VCaP (cell line): ENCODE data around the gene IFITM1.

Experiments
- H3K27ac ChIP-seq: fragments of 450-650 bp; 2 replicates; pipeline ENCODE4 v1.5.1; 2017
- TF ChIP-seq, protein P1 (sequence below): fragments of 450-650 bp; conservative IDR thresholded peaks from 2 replicates; pipeline ENCODE4 v1.5.1; 2017; ENCODE audit warnings: mild to moderate bottlenecking, moderate library complexity

The IFITM1 gene

DNA sequence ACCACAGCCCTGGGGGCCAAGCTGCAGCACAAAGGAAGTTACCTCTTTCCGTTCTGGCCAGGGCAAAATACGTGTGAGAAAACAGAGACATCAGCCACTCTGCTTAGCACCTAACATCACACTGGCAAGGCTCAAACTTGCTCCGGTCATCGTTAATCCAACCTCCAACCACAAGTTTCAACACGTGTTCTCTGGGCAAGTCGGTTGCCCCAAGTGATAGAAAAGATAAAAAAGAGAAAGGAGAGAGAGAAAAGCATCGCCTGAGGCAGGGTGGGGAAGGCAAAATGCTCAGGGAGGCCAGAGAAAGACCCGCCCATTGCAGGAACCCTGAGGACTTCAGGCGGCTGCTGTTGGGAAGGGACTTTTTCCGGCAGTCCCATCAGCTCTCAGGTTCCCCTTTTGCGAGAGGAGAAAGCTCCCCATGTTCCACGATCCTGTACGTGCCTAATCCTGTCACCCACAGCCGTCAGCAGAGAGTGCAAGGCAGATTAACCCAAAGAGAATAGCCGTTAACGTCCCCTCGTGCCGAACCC is 36.9 kb downstream of the IFITM1 start:
- TF ChIP-seq, protein P1, sequence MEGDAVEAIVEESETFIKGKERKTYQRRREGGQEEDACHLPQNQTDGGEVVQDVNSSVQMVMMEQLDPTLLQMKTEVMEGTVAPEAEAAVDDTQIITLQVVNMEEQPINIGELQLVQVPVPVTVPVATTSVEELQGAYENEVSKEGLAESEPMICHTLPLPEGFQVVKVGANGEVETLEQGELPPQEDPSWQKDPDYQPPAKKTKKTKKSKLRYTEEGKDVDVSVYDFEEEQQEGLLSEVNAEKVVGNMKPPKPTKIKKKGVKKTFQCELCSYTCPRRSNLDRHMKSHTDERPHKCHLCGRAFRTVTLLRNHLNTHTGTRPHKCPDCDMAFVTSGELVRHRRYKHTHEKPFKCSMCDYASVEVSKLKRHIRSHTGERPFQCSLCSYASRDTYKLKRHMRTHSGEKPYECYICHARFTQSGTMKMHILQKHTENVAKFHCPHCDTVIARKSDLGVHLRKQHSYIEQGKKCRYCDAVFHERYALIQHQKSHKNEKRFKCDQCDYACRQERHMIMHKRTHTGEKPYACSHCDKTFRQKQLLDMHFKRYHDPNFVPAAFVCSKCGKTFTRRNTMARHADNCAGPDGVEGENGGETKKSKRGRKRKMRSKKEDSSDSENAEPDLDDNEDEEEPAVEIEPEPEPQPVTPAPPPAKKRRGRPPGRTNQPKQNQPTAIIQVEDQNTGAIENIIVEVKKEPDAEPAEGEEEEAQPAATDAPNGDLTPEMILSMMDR, result no peak
- H3K27ac ChIP-seq, result no peak overlapping the region

DNA sequence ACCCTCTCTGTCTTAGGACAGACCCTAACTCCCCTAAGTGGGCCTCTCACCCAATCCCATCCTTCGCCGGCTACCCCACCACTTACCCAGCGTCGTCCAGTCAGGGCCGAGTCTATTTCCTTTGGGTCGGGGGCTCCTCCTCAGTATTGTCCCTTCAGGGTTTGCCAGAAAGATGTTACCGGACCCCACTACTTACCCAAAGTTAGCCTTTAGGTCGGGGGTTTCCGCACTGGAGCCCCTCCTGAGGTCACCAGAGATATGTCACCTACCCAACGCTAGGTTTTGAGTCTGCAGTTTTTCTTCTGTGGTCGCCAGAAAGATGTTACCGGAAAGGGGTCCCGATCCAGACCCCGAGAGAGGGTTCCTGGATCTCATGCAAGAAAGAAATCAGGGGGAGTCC is 37.6 kb downstream of the IFITM1 start:
- TF ChIP-seq, protein P1, result no peak
- no peak overlapping the region for H3K27ac ChIP-seq

DNA sequence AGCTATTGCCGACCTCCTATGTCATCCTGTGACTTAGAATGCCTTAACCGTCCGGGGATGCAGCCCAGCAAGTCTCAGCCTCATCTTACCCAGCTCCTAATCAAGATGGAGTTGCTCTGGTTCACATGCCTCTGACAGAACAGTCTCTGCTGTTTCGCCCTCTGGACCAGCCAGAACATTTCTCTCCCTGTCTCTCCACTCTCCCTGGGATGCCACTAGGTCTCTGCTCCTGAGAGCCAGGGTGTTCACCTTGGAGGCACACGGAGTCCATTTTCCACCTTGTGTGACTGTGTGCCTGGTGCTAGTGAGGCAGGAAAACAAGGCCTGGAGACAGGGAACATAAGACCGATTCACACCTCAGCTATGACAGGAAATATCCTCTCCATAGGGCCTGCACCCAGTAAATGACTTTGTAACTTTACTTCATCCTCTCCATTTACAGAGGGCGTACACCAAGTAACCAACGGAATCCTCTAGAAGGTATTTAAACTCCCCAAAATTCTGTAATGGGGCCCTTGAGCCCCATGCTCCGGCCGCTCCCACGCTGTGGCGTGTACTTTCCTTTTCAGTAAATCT is 38.7 kb downstream of the IFITM1 start:
- H3K27ac ChIP-seq, result no peak overlapping the region
- TF ChIP-seq, protein P1, result no peak

DNA sequence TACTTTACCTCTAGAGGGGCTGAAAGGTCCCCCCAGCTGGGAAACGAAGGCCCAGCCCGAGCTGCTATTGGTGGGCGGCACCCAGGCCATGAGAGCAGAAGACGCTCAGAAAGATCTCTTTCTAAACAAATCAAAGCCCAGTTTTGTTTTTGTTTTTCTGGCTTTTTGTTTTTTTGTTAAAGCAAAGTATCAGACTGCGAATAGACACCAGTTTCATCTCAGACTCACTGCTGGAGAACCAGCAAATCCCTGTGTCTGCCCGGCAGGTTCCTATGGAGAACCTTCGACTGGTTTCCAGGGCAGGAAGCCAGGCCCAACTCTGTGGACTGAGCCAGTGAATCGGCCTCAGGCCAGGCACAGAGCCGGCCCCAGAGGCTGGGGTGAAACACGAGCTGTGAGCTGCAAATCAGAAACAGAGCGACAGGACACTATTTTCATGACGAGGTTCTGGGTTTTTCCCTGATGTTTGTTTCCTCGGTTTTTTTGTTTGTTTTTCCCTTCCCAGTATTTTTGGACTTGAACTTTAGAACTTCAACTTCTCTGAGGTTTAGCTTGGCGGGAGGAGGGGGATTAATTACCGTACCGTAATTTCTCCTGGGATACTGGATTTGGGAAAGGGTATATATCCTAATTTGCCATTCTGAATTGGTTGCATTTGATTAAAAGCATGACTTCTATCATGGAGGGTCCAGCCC is 39.5 kb downstream of the IFITM1 start:
- H3K27ac ChIP-seq, result no peak overlapping the region
- TF ChIP-seq, protein P1, result no peak

DNA sequence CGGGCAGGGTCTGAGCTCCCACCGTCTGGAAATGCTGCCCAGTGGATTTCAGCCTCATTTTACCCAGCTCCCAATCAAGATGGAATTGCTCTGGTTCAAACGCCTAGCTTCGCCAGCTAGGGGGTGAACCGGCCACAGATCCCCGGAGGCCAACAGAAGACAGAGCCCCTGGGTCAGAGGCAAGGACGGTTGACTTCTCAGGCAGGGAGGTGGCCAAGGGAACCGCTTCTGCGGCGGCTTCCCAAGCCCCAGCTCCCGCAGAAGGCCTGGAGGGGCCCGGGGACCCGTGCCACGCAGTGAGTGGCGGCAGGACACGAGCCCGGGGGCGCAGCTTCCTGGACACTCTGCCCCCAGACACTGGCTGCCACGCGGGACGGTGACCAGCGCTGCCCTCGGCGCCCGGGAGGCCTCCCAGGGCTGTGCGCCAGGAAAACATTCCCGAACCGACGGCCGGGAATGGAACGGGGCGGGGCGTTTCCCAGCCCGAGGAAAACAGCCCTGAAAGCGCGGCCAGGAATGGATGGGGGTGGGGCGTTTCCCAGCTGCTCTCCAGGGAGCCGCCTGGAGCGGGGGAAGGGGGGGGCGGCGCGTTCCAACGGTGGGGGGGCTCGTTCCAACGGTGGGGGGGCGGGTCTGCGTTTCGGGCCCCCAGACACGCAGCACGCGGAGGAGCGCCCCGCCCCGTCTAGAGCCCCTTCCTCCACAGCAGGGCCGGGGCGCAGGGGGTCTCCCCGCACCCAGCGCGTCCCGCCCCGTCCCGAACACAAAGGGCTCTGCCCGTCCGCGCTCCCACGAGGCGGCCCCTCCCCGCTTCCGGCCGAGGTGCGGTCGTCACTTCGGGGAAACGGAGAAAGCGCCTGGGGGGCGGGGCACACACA is 42.0 kb downstream of the IFITM1 start:
- H3K27ac ChIP-seq, result no peak overlapping the region
- TF ChIP-seq, protein P1, result no peak

DNA sequence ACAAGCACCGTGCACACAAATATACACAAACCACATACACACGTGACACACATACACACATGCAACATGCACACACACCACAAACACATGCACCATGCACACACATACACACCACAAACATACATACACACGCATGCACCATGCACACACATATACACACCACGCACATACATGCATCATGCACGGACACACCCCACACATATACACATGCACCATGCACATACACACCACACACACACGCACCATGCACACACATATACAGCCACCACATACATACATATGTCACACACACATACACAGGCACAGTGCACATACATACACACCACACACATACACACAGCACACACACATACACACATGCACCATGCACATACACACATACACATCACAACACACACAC is 42.8 kb downstream of the IFITM1 start:
- TF ChIP-seq, protein P1, result no peak

DNA sequence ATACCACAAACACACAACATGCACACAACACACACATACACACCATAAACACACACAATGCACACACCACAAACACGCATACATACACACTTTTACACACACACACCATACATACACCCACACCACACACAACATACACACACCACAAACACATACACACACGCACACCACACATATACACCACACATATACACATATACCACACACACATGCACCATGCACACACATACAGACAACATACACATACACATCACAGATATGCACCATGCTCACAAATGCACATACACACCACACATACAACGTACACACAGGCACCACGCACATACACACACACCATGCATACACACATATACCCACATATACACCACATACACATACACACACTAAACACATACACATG is 43.7 kb downstream of the IFITM1 start:
- TF ChIP-seq, protein P1, result no peak
- H3K27ac ChIP-seq, result no peak overlapping the region

More for the DNA sequence above, 42.8 kb downstream of the IFITM1 start:
- no peak overlapping the region for H3K27ac ChIP-seq
